Activated CD8-positive, alpha-beta memory T cell treated with anti-CD3 and anti-CD28 coated beads, Interleukin-2, amount 10 ng/mL, durations not matched to agents 7 days and 5 days (primary cell): ENCODE measurements around the gene SLC25A36. TPM values are rescaled to one million over a fixed set of nuclear protein-coding genes. Genes with fewer than 3 reads are reported as not detected.
"Not testable (repeated sequence)": the region's sequence is repeated elsewhere in the genome, so short reads cannot be mapped to it uniquely, and the experiment has no call there.

Experiments
- ATAC-seq: fragments of 150-1000 bp; cut with Tn5 transposase; one replicate; pipeline ENCODE4 v1.10.0; 2021; ENCODE audit warnings: moderate library complexity
- CTCF ChIA-PET: fragments of 350-600 bp; sonication (Branson Sonifier 250); formaldehyde crosslinking; loops from one replicate; lab custom pipeline; 2021; ENCODE audit warnings: antibody characterized with exemption; lab: Charles Lee
- DNase-seq: peaks from one replicate; pipeline ENCODE4 v3.0.0-alpha.2; 2020
- H3K27ac Mint-ChIP-seq: one replicate; pipeline ENCODE4 v1.8.0; 2021; ENCODE audit warnings: mild to moderate bottlenecking, mixed read lengths
- H3K27me3 Mint-ChIP-seq: one replicate; pipeline ENCODE4 v1.8.0; 2021; ENCODE audit warnings: mixed read lengths
- H3K36me3 Mint-ChIP-seq: one replicate; pipeline ENCODE4 v1.8.0; 2021; ENCODE audit warnings: mild to moderate bottlenecking, mixed read lengths
- H3K4me1 Mint-ChIP-seq: one replicate; pipeline ENCODE4 v1.8.0; 2021; ENCODE audit warnings: mixed read lengths
- H3K4me3 Mint-ChIP-seq: one replicate; pipeline ENCODE4 v1.8.0; 2021; ENCODE audit warnings: mild to moderate bottlenecking, moderate library complexity, mixed read lengths
- H3K9me3 Mint-ChIP-seq: one replicate; pipeline ENCODE4 v1.8.0; 2022; ENCODE audit warnings: low read depth, mixed read lengths
- total RNA-seq, 2 experiments: library from RNA; stranded (reverse); gene quantifications; one replicate each; pipeline ENCODE4 v1.2.3, GENCODE V29; 2021

Gene SLC25A36
- total RNA-seq, 2 experiments from 2014 or later = 50.4 to 53.3 TPM

DNA sequence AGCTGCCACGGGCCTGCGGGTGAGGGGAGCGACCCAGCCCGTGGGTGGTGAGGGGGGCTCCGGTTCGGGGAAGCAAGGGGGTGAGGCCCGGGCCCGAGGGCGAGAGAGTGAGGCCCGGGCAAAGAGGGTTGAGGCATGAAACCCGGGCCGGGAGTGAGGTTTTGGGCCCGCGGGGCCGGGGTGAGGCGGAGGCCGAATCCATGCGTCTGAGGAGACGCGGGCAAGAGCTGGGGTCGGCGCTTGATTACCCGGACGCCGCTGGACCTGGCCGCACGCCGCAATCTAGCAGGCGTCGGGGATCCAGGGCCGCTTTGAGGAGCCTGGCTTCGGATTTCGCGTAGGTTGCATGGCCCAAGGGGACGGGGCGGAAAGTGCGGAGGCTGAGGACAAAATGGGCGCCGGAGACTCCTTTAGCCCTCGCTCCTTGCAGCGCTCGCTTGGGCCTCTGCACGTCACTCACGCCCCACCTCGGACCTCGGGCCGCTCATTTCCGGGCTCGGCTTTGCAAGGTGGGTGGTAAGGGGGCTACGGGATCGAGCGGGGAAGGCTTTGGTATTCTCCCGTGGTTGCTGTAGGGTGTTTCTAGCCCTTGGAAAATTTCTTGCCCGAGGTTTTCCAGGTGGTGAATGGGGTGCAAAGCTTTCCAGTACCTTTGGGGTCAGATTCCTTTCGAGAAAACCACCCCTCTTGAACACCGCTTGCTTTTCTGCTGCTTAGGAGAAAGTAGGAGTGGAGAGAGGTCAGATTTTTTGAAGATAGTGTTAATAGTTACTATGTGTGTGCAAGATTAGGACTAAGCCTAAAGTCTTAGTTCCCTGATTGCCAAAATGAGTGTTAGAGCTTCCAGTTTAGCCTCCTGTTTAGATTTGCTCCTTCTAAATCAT, 827 bp downstream of the SLC25A36 start:
- DNase-seq (peak; percentile 70), ATAC-seq (peak; percentile 16)
- peak overlapping the region; percentile 83 for H3K4me3 Mint-ChIP-seq
- peaks cover 35% of the 10 kb centered on the region for H3K4me1 Mint-ChIP-seq
- peak overlapping the region; percentile 96 for H3K27ac Mint-ChIP-seq
- H3K36me3 Mint-ChIP-seq = peaks cover 15% of the 10 kb centered on the region
- CTCF ChIA-PET = interaction anchor here (1.0 to 1.6 kb wide), 7 partner anchors 11 to 1831 kb away, joined by 3 to 4 read pairs (median 4); partner anchors contain the start of gene PXYLP1
- H3K27me3 Mint-ChIP-seq = no peaks in the 10 kb centered on the region
- no peaks in the 10 kb centered on the region for H3K9me3 Mint-ChIP-seq

DNA sequence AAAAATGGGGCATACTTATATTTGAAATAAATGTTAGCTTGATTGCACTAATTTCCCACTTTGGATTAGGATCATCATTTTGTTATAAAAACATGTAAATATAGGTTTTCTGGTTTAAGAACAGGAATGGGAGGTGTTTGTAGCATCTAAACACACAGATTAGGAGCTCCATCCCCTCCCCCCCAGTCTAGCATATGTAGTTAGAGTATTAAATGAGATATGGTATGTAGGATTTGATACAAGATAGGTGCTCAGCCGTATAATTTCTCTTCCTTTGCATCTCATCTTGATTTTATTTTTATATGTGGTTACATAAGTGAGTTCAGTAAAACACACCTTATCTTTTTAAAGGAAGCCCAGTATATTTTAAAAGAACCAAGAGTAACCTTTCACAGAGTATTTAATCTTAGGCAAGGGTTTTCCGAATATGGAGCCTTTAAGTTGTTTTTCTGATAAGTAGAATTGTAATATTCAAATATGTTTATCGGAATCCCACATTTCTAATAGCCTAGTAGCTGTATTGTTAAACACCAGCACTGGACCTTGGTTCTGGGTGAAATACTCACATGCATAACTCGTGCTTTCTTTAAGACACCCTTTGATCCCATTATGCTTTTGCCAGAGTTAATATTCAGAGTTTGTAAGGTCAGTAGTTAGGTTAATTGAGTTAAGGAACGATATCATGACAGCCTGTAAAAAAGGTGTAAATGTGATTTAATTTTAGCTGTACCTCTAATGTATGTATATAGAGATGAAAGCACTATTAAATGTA, 2.3 kb downstream of the SLC25A36 start:
- Mint-ChIP-seq H3K27ac (no peak overlapping the region), H3K36me3 (peaks cover 21% of the 10 kb centered on the region), H3K9me3 (no peaks in the 10 kb centered on the region), H3K27me3 (no peaks in the 10 kb centered on the region), H3K4me3 (no peak overlapping the region), H3K4me1 (peaks cover 35% of the 10 kb centered on the region)
- CTCF ChIA-PET = interaction anchor here (0.6 to 1.6 kb wide), 6 partner anchors 10 to 1832 kb away, joined by 3 to 4 read pairs (median 3); no protein-coding TSS in a partner anchor
- no peak for ATAC-seq
- DNase-seq = no peak

DNA sequence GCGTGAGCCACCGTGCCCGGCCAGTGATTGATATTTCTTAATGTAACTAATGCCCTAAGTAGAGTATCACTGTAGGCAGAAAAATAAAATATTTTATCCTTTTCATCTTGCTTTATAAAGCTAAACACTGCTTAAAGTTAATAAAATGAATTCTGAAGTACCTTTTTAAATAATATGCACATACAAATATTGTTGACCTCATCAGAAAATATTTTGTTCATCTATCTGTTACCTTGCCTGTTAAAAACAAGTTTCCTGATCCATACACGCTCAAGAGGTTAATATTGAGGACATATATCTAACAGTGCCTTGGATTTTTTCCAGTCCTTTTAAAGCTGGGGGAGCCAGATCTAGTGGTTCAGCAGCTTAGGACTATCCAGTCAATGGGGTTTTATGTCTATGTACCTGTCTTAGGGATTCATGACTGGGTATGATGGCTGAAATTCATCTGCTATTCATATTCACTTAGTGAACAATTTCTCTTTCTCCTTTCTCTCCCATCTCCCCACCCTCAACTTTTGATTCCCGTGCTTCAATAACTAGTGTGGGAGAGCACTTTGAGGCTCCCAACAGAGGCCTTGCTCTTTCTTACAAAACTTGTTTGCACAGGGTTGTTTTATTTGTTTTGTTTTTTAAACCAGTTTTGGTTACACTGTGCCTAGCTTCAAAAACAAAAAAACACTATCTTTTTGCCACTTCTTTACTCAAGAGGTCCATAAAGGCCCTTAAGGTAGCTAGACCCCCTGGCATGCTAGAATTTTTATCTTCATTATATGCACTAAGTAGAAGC, 7.0 kb downstream of the SLC25A36 start:
- Mint-ChIP-seq H3K4me3 (no peak overlapping the region), H3K27me3 (no peaks in the 10 kb centered on the region), H3K4me1 (peaks cover 18% of the 10 kb centered on the region), H3K9me3 (no peaks in the 10 kb centered on the region), H3K27ac (no peak overlapping the region), H3K36me3 (peaks cover 21% of the 10 kb centered on the region)
- DNase-seq (no peak), ATAC-seq (no peak)
- CTCF ChIA-PET = no interaction called here

DNA sequence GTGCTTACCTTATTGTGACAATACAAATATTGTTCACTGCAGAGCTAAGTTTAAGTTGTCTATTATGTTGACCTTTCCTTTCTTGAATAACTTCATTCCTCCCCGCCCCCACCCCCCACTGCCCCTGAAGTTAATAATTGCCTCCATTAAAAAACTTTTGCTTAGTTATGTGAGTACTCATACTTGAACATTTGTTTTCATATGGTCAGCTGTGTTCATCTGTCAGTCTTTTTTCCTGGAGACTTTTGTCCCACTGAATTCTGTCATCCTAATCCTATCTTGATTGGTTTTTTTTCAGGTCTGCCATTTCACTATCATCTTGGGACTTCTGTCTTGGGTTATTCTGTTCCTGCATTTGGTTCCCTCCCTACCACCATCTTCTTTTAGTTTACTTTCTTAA, 8.5 kb downstream of the SLC25A36 start:
- H3K27ac Mint-ChIP-seq = no peak overlapping the region
- peaks cover 20% of the 10 kb centered on the region for H3K36me3 Mint-ChIP-seq
- ATAC-seq (no peak), DNase-seq (no peak)
- no peak overlapping the region for H3K4me3 Mint-ChIP-seq
- no peaks in the 10 kb centered on the region for H3K27me3 Mint-ChIP-seq
- H3K4me1 Mint-ChIP-seq = peaks cover 15% of the 10 kb centered on the region
- CTCF ChIA-PET = interaction anchor here (0.7 kb wide), 1 partner anchor 44 kb away, joined by 3 read pairs; no protein-coding TSS in a partner anchor
- no peaks in the 10 kb centered on the region for H3K9me3 Mint-ChIP-seq

DNA sequence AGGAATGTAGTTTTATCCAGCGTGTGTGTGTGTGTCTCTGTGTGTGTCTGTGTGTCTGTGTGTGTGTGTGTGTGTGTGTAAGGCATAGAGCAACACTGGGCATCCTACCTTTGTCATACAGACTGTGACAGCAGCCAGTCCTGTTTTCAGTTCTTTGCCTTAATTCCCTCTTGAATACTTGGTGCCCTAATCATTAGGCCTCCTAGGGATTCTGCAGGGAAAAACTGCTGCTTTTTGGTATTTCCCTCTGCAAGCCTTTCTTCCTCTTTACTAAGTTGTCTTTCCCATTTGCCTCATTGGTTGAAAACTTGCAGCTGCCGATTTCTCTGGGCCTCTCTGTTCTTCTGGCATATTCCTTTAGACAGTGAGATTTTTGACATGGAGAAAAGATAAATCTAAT, 9.2 kb downstream of the SLC25A36 start:
- Mint-ChIP-seq H3K9me3 (no peaks in the 10 kb centered on the region), H3K36me3 (peaks cover 19% of the 10 kb centered on the region), H3K4me1 (peaks cover 15% of the 10 kb centered on the region), H3K27me3 (no peaks in the 10 kb centered on the region), H3K4me3 (no peak overlapping the region), H3K27ac (no peak overlapping the region)
- DNase-seq = no peak
- ATAC-seq = no peak
- CTCF ChIA-PET = interaction anchor here (0.7 kb wide), 1 partner anchor 45 kb away, joined by 3 read pairs; no protein-coding TSS in a partner anchor

DNA sequence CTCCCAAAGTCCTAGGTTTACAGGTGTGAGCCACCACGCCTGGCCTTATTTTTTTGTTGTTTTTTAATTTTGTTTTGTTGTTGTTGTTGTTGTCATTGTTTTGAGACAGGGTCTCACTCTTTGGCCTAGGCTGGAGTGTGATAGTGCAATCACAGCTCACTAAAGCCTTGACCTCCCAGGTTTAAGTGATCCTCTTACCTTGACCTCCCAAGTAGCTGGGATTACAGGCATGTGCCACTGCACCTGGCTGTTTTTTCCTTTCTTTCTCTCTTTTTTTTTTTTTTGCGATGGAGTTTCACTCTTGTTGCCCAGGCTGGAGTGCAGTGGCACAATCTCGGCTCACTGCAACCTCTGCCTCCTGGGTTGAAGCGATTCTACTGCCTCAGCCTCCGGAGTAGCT, 10.1 kb downstream of the SLC25A36 start:
- Mint-ChIP-seq H3K36me3 (peaks cover 15% of the 10 kb centered on the region), H3K4me1 (peaks cover 13% of the 10 kb centered on the region)
- DNase-seq, H3K27ac Mint-ChIP-seq, H3K4me3 Mint-ChIP-seq, H3K27me3 Mint-ChIP-seq, CTCF ChIA-PET, ATAC-seq, H3K9me3 Mint-ChIP-seq: not testable (repeated sequence)

DNA sequence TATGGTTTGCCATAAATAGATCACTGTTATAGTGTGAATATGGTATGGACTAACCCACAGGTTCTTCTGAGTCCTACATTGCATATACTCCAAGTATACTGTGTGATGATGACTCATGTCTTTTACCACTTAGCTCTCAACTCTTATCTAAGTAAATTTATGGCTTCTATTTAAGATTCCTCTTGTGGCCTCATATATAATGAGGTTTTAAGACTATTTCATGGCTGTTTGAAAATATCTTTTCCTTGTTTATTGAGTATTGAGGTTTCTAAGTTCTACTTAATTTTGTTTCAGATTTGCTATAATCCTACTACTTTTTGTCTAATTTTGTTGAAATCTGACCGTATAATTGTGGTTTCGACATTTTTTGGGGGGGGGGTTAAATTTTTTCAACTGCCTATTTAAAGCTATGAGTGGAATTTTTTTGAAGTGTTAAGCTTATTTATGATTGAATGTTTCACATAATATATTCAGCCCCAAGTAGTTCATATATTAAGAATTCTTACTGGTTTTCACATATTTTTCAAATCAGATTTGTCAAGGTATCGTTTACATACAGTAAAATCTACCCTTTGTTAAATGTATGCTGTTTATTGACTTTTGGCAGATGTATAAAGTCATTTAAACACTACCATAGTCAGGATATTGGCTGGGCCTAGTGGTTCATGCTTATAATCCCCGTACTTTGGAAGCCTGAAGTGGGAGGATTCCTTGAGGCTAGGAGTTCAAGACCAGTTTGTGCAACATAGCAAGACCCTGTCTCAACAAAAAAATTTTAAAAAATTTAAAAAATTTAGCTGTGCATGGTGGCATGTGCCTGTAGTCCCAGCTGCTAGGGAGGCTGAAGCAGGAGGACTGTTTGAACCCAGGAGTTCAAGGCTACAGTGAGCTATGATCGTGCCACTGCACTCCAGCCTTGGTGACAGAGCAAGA, 11.7 kb downstream of the SLC25A36 start:
- peaks cover 10% of the 10 kb centered on the region for H3K36me3 Mint-ChIP-seq
- H3K9me3 Mint-ChIP-seq = no peaks in the 10 kb centered on the region
- H3K4me3 Mint-ChIP-seq = no peak overlapping the region
- CTCF ChIA-PET = interaction anchor here (1.3 kb wide), 2 partner anchors 10 to 11 kb away, joined by 4 read pairs; partner anchors contain the start of gene SLC25A36
- H3K4me1 Mint-ChIP-seq = peaks cover 10% of the 10 kb centered on the region
- no peak for DNase-seq
- no peaks in the 10 kb centered on the region for H3K27me3 Mint-ChIP-seq
- no peak for ATAC-seq
- H3K27ac Mint-ChIP-seq = no peak overlapping the region

DNA sequence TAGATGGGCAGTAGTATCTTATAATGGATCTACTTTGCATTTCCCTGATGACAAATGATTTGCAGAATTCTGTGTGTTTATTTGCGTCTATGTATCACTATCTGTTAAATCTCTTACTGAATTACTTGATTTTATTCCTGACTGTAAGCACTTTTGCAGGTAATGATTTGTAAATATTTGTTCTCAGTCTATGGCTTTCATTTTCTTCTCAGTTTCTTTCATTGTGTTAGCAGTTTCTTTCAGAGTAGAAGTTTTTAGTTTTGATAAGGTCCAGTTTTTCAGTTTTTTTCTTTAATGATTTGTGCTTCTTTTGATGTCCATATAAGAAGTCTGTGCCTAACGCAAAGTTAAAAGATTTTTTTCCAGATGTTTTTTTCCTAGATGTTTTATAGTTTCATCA, 12.9 kb downstream of the SLC25A36 start:
- H3K36me3 Mint-ChIP-seq = peaks cover 6% of the 10 kb centered on the region
- DNase-seq = no peak
- CTCF ChIA-PET = interaction anchor here (0.8 kb wide), 1 partner anchor 14 kb away, joined by 3 read pairs; no protein-coding TSS in a partner anchor
- H3K4me1 Mint-ChIP-seq = peaks cover 10% of the 10 kb centered on the region
- no peak overlapping the region for H3K4me3 Mint-ChIP-seq
- no peak for ATAC-seq
- H3K27me3 Mint-ChIP-seq = no peaks in the 10 kb centered on the region
- H3K27ac Mint-ChIP-seq = no peak overlapping the region
- H3K9me3 Mint-ChIP-seq = no peaks in the 10 kb centered on the region

DNA sequence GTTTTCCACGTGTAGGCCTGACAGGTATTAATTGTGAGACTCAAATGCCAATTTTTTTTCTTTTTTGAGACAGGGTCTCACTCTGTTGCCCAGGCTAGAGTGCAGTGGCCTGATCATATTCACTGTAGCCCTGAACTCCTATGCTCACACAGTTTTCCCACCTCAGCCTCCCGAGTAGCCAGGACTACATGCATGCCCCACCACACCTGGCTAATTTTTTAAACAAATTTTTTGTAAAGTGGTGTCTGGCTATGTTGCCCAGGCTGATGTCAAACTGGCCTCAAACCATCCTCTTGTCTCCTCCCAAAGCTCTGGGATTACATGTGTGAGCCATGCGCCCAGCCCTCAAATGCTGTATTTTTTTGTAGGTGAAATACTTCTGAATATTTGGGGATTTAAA, 14.0 kb downstream of the SLC25A36 start:
- H3K9me3 Mint-ChIP-seq = no peaks in the 10 kb centered on the region
- CTCF ChIA-PET = interaction anchor here (0.8 kb wide), 1 partner anchor 13 kb away, joined by 3 read pairs; no protein-coding TSS in a partner anchor

DNA sequence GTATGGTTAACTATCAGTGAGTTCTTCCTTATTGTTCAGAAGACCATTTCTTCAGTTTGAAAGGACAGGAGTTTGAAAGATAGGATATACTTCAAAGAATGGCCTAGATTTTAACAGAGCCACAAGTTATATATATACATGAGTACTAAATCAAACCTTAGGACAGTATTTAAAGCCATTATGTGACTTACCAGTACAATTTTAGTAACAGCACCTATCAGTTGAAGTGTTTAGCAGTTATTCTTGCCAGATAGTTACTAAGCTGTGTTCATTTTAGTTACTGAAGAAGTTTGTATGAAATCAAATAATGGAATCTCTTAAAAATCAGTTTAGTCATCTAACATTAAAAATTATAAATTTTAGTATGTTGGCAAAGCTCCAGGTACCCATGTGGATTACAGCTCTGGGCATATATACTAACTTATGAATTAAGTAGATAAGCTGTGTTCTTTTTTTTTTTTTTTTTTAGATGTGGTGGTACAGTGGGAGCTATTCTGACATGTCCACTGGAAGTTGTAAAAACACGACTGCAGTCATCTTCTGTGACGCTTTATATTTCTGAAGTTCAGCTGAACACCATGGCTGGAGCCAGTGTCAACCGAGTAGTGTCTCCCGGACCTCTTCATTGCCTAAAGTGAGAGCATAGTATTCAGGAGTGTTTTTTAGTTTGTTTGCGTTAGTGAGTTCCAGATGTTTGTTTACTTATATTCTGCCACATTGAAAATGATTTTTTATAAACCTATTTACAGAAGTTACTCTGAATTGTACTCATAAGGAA, 14.6 kb downstream of the SLC25A36 start:
- CTCF ChIA-PET = interaction anchor here (0.6 kb wide), 1 partner anchor 670 kb away, joined by 3 read pairs; no protein-coding TSS in a partner anchor
- no peak overlapping the region for H3K27ac Mint-ChIP-seq
- no peak for DNase-seq
- no peaks in the 10 kb centered on the region for H3K9me3 Mint-ChIP-seq
- peaks cover 8% of the 10 kb centered on the region for H3K4me1 Mint-ChIP-seq
- no peak overlapping the region for H3K4me3 Mint-ChIP-seq
- H3K27me3 Mint-ChIP-seq = no peaks in the 10 kb centered on the region
- no peak for ATAC-seq
- H3K36me3 Mint-ChIP-seq = peaks cover 11% of the 10 kb centered on the region

More for the DNA sequence above, 14.0 kb downstream of the SLC25A36 start:
- ATAC-seq (no peak), DNase-seq (no peak)
- Mint-ChIP-seq H3K27ac (no peak overlapping the region), H3K4me3 (no peak overlapping the region), H3K36me3 (peaks cover 11% of the 10 kb centered on the region), H3K4me1 (peaks cover 9% of the 10 kb centered on the region), H3K27me3 (no peaks in the 10 kb centered on the region)

DNA sequence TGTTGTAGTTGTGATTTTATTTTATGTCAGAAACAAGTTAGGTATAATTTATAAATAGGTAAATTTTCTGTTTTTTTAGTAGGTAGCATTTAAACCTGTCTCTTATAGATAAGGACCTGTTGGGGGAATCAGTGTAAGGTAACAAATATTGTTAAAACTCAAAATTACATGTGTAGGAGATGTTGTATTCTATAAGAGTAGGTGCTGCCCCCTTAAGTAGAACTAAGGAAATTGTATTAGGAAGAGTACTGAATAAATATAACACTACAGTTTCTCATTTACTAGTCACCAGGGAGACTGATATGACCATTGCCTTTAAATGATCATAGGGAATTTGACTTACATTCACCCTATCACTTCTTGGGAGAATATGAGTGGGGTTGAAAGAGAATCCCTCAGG, 31.2 kb downstream of the SLC25A36 start:
- DNase-seq (no peak), ATAC-seq (peak; percentile 58)
- Mint-ChIP-seq H3K36me3 (peaks cover 14% of the 10 kb centered on the region), H3K27me3 (no peaks in the 10 kb centered on the region), H3K4me3 (no peak overlapping the region), H3K27ac (no peak overlapping the region), H3K4me1 (peaks cover 11% of the 10 kb centered on the region), H3K9me3 (no peaks in the 10 kb centered on the region)
- CTCF ChIA-PET = no interaction called here
